Erythroblast (primary cell): ENCODE results near the gene IGLL5.
A peak's percentile ranks its signal among the peaks of the same experiment; 100 is the strongest.

Experiments
- DNase-seq, 2 experiments: peaks; one replicate each; lab custom pipeline; 2025; lab: John Stamatoyannopoulos, UW
- GATA1 ChIP-seq: IDR thresholded peaks from 2 replicates; pipeline ENCODE4 v1.6.1; 2011; ENCODE audit warnings: low read depth, mild to moderate bottlenecking, control low read depth, low read length, moderate library complexity
- POLR2A ChIP-seq: IDR thresholded peaks from 2 replicates; pipeline ENCODE4 v1.6.1; 2011; ENCODE audit warnings: mild to moderate bottlenecking, low read length

The IGLL5 gene

GRCh38 chr22:22854466-22854865 lies 33.1 kb upstream of the IGLL5 start:
- no peak for TF ChIP-seq GATA1
- no peak for TF ChIP-seq POLR2A

DNA sequence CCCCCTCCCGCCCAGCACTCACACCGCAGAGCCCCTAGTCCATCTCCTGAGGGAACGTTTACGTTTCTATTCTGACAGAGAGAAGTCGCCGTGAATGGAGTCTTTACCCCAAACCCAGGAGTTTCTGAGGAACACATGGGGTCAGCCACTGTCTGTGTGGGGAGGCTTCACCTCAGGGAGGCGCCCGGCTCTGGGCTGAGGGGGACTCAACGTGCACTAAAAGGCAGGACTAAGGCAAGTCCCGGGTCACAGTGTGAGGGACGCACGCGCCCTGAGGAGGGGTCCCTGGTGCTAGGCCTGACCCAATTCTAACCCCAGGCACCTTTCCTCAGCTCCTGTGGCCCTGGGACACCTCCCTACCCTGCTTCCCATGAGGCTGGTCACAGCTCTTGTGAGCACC lies 32.5 kb upstream of the IGLL5 start:
- TF ChIP-seq GATA1, result no peak
- DNase-seq, result no peak

More at GRCh38 chr22:22854466-22854865, 33.1 kb upstream of the IGLL5 start:
- no peak for DNase-seq

DNA sequence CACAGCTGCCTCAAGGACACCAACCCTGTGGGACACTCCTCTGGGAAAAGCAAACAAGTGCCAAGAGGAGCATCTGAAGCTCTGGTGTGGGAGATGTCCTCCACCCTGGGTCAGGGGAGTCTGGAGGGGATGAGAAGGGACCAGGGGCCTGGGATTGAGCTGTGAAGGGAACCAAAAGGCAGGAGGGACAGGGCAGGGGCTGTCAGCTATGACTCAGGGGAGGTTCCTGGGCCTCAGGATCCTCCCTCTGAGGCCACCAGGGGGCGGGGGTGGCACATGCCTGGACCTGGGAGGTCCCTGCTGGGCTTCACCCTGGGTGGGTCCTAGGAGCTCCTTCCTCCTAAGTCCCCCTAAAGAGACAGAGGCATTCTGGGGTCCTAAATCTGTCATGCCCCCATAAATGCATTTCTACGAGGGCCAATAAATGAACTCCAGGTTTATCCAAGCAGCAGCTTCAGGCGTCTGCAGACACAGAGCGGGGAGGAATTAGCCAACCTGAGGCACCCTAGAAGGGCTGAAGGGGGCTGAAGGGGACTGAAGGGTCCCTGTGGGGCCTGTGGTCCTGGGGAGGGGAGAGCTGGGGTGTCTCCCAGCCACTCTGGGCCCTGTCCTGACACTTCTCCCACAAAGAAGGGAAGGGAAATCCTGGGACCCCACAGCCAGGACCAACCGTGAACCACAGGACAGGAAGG lies 31.9 kb upstream of the IGLL5 start:
- peak; percentile 11 to 41 for DNase-seq

GRCh38 chr22:22856364-22856763 lies 31.3 kb upstream of the IGLL5 start:
- no peak for TF ChIP-seq POLR2A
- no peak for TF ChIP-seq GATA1
- no peak for DNase-seq

More for the DNA sequence above, 31.9 kb upstream of the IGLL5 start:
- TF ChIP-seq POLR2A (no peak), GATA1 (no peak)

GRCh38 chr22:22856885-22857606 lies 30.6 kb upstream of the IGLL5 start:
- no peak for DNase-seq
- no peak for TF ChIP-seq GATA1
- no peak for TF ChIP-seq POLR2A

- no peak for DNase-seq
Observed at GRCh38 chr22:22857607-22858558, 29.7 kb upstream of the IGLL5 start.

GRCh38 chr22:22858559-22858937 lies 29.1 kb upstream of the IGLL5 start:
- TF ChIP-seq POLR2A (no peak), GATA1 (no peak)
- DNase-seq, result no peak

More at GRCh38 chr22:22857607-22858558, 29.7 kb upstream of the IGLL5 start:
- no peak for TF ChIP-seq GATA1
- TF ChIP-seq POLR2A, result no peak

- TF ChIP-seq GATA1, result no peak
- no peak for TF ChIP-seq POLR2A
- no peak for DNase-seq
Observed at GRCh38 chr22:22863001-22863400, 24.6 kb upstream of the IGLL5 start.

DNA sequence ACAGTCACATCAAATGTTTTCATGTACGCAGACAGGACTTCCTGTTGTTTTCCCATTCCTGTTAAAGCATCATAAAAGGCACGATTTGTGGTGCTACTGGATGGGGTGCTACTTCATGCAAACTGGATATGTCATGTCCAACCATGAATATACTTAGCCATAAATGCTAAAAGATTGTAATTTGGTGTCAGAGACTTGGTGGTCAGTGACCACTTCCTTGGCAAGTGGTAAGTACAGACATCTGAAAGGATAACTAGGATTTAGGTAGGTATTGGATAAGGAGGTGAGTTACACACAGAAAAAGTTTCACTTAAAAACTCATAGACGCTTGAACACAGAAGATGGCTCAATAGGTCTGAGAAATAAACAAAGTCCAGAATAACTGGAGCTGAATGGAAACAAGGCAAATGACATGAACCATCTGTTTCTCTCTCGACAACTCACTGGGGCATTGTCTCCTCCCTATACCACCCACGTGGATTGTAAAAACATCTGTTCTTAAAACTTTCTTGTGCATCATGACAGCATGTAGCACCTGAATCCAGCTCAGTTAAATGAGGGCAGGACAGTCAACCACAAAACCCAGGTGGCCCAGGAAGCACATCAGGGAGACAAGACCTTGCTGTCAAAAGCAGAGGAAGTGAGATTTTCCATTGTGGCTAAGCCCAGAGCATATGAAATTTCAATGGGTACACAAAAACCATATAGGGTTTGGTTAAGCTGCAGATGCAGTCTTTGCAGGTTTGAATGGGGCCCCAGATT lies 22.1 kb upstream of the IGLL5 start:
- TF ChIP-seq POLR2A, result no peak
- no peak for TF ChIP-seq GATA1
- DNase-seq, result no peak

- DNase-seq, result peak in 1 of 2 experiments; percentile 54
- TF ChIP-seq GATA1, result no peak
- no peak for TF ChIP-seq POLR2A
Observed at GRCh38 chr22:22866381-22867111, 21.1 kb upstream of the IGLL5 start.

DNA sequence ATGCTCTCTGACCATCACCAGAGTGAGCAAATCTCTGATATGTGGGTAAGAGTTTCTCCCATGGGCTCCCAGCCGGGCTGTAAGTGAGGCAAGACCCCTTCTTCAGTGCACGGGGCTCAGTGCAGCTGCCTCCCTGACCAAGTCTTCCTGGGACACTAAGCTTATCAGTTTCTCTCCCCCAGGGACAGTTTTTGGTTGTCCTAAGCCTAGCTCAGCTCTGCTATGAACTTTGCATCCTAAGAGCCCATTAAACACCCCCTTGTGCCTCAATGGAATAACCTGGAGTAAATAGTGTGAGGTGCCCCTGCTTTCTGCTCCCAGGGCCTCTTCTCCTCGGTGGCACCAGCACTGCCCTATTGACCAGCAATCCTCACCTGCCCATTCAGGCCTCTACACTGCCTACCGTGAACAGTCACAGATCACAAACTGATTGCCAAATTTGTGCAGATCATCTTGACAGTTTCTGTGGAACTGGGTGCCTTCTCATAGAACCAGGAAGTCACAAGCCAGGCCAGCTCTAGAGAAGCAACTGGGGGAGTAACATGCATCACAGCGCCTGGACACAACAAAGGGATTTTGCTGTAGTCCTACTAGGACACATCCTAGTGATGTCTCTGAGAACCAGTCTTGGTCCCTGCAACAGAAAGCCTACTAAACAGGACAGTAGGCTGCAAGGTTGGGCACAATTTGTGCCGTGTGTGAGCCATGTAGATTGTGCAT lies 19.5 kb upstream of the IGLL5 start:
- TF ChIP-seq GATA1, result no peak
- TF ChIP-seq POLR2A, result no peak
- no peak for DNase-seq
